Measurements from ENCODE around the gene TMEM17.

DNA sequence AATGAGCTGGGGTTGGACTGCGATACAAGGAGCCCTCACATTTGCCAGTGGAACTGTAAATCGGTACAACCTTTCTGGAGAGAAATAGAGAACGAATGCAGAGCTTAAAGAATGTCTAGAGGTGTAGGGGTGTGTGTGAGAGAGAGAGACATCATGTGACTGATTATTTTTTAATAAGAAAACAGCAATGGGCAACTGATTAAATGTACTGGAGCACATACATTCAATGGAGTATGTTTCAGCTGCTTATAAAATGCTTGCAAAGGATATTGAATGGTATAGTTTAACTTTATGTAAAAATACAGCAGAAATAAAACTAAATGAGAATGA lies 391 bp upstream of the TMEM17 start:
- TF ChIP-seq, protein P1, sequence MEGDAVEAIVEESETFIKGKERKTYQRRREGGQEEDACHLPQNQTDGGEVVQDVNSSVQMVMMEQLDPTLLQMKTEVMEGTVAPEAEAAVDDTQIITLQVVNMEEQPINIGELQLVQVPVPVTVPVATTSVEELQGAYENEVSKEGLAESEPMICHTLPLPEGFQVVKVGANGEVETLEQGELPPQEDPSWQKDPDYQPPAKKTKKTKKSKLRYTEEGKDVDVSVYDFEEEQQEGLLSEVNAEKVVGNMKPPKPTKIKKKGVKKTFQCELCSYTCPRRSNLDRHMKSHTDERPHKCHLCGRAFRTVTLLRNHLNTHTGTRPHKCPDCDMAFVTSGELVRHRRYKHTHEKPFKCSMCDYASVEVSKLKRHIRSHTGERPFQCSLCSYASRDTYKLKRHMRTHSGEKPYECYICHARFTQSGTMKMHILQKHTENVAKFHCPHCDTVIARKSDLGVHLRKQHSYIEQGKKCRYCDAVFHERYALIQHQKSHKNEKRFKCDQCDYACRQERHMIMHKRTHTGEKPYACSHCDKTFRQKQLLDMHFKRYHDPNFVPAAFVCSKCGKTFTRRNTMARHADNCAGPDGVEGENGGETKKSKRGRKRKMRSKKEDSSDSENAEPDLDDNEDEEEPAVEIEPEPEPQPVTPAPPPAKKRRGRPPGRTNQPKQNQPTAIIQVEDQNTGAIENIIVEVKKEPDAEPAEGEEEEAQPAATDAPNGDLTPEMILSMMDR (IDR thresholded peaks at IDR 0.05 in 8 of 11, conservative IDR thresholded peaks at IDR 0.05 in 3 of 11), result no peak
- TF ChIP-seq POLR2AphosphoS5 (IDR thresholded peaks at IDR 0.05) (no peak), POLR2A (IDR thresholded peaks at IDR 0.05) (no peak)

Data from spleen (tissue), 7 donors.